ENCODE data around the gene MIGA1.

The MIGA1 gene

DNA sequence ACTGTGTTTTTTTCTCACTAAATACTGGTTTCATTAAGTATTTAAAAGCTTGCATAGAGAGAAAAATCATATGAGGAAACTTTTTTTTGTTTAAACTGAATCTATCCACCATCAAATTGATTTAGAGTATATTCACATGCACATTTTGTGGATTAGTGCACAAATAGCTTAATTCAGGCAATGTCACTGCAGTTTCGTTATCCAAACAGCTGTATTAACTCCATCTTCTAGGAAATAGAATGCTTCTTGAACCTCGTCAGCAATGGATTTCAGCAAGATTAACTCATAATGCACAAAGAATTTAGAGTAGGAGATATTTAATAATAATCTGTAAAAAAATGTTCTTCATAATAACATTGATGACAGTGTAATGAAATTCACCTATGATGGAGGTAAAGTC, 146.5 kb downstream of the MIGA1 start:
- DNase-seq, result no peak

DNA sequence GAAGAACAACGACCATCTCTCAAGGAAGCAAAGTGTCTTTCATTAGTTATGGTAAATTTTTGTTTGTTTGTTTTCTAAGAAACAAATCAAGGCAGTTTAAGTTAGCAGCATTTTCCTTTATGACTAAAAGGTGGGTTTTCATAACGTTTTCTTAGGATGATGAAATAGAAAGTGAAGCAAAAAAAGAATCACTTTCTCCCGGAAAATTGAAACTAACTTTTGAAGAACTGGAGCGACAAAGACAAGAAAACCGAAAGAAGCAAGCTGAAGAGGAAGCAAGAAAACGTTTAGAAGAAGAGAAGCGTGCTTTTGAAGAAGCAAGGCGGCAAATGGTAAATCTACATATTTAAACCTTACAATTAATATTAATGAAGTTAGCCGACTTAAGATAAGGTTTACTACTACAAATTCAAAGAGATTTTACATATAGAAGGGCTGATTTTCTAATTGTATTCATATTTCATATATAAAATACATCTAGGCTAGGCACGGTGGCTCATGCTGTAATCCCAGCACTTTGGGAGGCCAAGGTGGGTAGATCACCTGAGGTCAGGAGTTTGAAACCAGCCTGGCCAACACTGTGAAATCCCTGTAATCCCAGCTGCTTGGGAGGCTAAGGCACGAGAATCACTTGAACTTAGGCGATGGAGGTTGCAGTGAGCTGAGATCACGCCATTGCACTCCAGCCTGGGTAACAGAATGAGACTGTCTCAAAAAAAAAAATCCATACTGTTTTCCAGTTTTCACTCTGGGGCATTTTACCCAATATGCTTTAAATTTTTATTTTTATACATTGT, 147.3 kb downstream of the MIGA1 start:
- no peak for DNase-seq

DNA sequence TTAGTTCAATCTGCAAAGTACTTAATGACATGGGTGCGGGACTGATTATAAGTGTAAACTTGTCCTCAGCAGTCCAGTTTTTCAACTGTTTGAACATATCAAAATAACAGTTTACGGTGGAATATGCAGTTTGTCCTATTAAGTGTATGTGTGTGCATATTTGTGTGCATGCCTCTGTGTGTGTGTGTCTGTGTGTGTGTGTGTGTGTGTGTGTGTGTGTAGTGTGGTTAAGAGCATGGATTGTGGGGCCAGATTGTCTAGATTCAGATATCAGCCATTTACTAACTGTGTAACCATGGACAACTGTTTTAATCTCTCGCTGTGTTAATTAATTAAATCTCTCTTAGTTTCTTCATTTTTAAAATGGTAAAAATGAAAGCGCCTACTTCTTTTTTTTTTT, 148.0 kb downstream of the MIGA1 start:
- DNase-seq, result no peak
